GM19452 (cell line): ENCODE results near the gene TCTN1.

Source experiments
- ATAC-seq: cut with Tn5 transposase; IDR thresholded peaks from one replicate; pipeline ENCODE4 v1.9.1; 2021; ENCODE audit not compliant: unreplicated experiment

The TCTN1 gene

GRCh38 chr12:110677982-110678381 is 64.1 kb downstream of the TCTN1 start:
- no peak for ATAC-seq

- no peak for ATAC-seq
Measured at GRCh38 chr12:110679201-110679600, 65.3 kb downstream of the TCTN1 start.

GRCh38 chr12:110680032-110680431 is 66.1 kb downstream of the TCTN1 start:
- ATAC-seq: no peak

GRCh38 chr12:110683888-110684287 is 70.0 kb downstream of the TCTN1 start:
- no peak for ATAC-seq

GRCh38 chr12:110684312-110684836 is 70.4 kb downstream of the TCTN1 start:
- ATAC-seq: no peak

GRCh38 chr12:110686294-110686903 is 72.5 kb downstream of the TCTN1 start:
- ATAC-seq: no peak

- ATAC-seq: no peak
Measured at GRCh38 chr12:110687396-110688169, 73.7 kb downstream of the TCTN1 start.

- ATAC-seq: peak; percentile 20
Measured at GRCh38 chr12:110688446-110689280, 74.7 kb downstream of the TCTN1 start, which contains the start of gene HVCN1. HVCN1 (minus strand) TSS chr12:110689115; CDS start chr12:110683245, 5,870 bp downstream.

- ATAC-seq: peak; percentile 55
Measured at GRCh38 chr12:110689281-110690126, 75.6 kb downstream of the TCTN1 start.

- no peak for ATAC-seq
Measured at GRCh38 chr12:110690127-110690430, 76.2 kb downstream of the TCTN1 start.

- ATAC-seq: no peak
Measured at GRCh38 chr12:110693731-110694130, 79.8 kb downstream of the TCTN1 start.

- ATAC-seq: no peak
Measured at GRCh38 chr12:110694330-110694901, 80.5 kb downstream of the TCTN1 start.

- no peak for ATAC-seq
Measured at GRCh38 chr12:110696283-110696682, 82.4 kb downstream of the TCTN1 start.

- ATAC-seq: no peak
Measured at GRCh38 chr12:110697236-110697635, 83.3 kb downstream of the TCTN1 start.

GRCh38 chr12:110698171-110698902 is 84.4 kb downstream of the TCTN1 start:
- peak; percentile 72 for ATAC-seq
